Measurements from ENCODE around the gene KRTAP13-4. TPM values are rescaled to one million over a fixed set of nuclear protein-coding genes. Genes with fewer than 3 reads are reported as not detected.
A peak's percentile ranks its signal among the peaks of the same experiment; 100 is the strongest.

Gene KRTAP13-4
- polyA plus RNA-seq, 1 of the 3 experiments (the other 2 are of a cell fraction) = not detected

DNA sequence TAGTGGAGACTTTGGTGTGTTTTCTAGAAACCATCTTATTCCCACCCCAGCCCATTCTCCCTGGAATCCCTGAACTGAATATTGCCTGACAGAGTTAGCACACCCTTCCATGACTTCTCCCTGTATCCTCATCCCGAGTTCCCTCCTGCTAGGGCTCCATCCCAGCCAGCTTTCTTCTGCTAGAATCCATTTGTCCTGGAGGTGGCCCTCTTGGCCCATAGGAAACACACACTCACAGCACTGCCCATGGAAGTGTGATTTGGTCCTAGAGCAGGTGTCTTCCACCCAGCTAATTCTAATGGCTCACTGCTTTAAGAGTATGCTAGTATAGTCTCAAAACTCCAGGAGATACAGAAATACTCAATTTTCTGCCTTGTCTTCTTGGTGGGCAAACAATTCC is 14.2 kb downstream of the KRTAP13-4 start:
- Histone ChIP-seq H2AFZ (ENCODE audit: low read depth) (no peak overlapping the region), H4K20me1 (ENCODE audit: insufficient read depth) (no peaks in the 10 kb centered on the region), H3K4me2 (no peak overlapping the region), H3K79me2 (ENCODE audit: insufficient read depth) (no peaks in the 10 kb centered on the region), H3K27ac (ENCODE audit: low read depth in 2 of 2, low read length in 1 of 2) (no peak overlapping the region), H3K4me3 (ENCODE audit: low read depth in 2 of 2, low read length in 1 of 2) (no peak overlapping the region), H3F3A (replicated peaks; ENCODE audit: insufficient read depth) (no peaks in the 10 kb centered on the region), H3K36me3 (replicated peaks in 1 of 2; ENCODE audit: control insufficient read depth in 1 of 2, insufficient read depth in 2 of 2, low read length in 1 of 2) (no peaks in the 10 kb centered on the region), H3K9ac (no peak overlapping the region), H3K27me3 (ENCODE audit: insufficient read depth) (peaks cover 5% of the 10 kb centered on the region; the same call in 1 of the 2 replicates), H3K9me3 (no peaks in the 10 kb centered on the region), H3K4me1 (ENCODE audit: control insufficient read depth in 1 of 2, insufficient read depth in 2 of 2, low read depth in 1 of 2, low read length in 1 of 2) (no peaks in the 10 kb centered on the region), H3K9me2 (no peaks in the 10 kb centered on the region)
- POLR2A ChIA-PET = no interaction called here
- WGBS (ENCODE audit: low lambda C conversion rate) = 0% methylated on average over 1 of the region's 1 CpG
- no peak for DNase-seq
- CTCF ChIA-PET = interaction anchor here (1.5 kb wide), 1 partner anchor 59 kb away, joined by 5 read pairs; no protein-coding TSS in a partner anchor
- TF ChIP-seq CTCF (IDR thresholded peaks at IDR 0.05) = peak; percentile 26; the same call in 1 of the 2 replicates
- TF ChIP-seq CHD2 (IDR thresholded peaks at IDR 0.05; ENCODE audit: low read length, partially characterized antibody) = no peak
- TF ChIP-seq MEF2A (IDR thresholded peaks at IDR 0.05; ENCODE audit: borderline replicate concordance, low read depth) = no peak
- TF ChIP-seq NFIC (IDR thresholded peaks at IDR 0.05; ENCODE audit: borderline replicate concordance) = no peak
- TF ChIP-seq FOSL2 (IDR thresholded peaks at IDR 0.05; ENCODE audit: borderline replicate concordance, low read depth) = no peak
- TF ChIP-seq, protein P1, sequence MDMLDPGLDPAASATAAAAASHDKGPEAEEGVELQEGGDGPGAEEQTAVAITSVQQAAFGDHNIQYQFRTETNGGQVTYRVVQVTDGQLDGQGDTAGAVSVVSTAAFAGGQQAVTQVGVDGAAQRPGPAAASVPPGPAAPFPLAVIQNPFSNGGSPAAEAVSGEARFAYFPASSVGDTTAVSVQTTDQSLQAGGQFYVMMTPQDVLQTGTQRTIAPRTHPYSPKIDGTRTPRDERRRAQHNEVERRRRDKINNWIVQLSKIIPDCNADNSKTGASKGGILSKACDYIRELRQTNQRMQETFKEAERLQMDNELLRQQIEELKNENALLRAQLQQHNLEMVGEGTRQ (IDR thresholded peaks at IDR 0.05; ENCODE audit: borderline replicate concordance, low read depth, low read length) = no peak
- TF ChIP-seq, protein P2, sequence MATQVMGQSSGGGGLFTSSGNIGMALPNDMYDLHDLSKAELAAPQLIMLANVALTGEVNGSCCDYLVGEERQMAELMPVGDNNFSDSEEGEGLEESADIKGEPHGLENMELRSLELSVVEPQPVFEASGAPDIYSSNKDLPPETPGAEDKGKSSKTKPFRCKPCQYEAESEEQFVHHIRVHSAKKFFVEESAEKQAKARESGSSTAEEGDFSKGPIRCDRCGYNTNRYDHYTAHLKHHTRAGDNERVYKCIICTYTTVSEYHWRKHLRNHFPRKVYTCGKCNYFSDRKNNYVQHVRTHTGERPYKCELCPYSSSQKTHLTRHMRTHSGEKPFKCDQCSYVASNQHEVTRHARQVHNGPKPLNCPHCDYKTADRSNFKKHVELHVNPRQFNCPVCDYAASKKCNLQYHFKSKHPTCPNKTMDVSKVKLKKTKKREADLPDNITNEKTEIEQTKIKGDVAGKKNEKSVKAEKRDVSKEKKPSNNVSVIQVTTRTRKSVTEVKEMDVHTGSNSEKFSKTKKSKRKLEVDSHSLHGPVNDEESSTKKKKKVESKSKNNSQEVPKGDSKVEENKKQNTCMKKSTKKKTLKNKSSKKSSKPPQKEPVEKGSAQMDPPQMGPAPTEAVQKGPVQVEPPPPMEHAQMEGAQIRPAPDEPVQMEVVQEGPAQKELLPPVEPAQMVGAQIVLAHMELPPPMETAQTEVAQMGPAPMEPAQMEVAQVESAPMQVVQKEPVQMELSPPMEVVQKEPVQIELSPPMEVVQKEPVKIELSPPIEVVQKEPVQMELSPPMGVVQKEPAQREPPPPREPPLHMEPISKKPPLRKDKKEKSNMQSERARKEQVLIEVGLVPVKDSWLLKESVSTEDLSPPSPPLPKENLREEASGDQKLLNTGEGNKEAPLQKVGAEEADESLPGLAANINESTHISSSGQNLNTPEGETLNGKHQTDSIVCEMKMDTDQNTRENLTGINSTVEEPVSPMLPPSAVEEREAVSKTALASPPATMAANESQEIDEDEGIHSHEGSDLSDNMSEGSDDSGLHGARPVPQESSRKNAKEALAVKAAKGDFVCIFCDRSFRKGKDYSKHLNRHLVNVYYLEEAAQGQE (IDR thresholded peaks at IDR 0.05; ENCODE audit: low read depth, low read length) = no peak
- TF ChIP-seq SMC3 (IDR thresholded peaks at IDR 0.05; ENCODE audit: low read depth, low read length) = no peak

GRCh38 chr21:30447056-30447455 is 17.0 kb downstream of the KRTAP13-4 start:
- no peaks in the 10 kb centered on the region for H3K4me1 ChIP-seq (ENCODE audit: control insufficient read depth in 1 of 2, insufficient read depth in 2 of 2, low read depth in 1 of 2, low read length in 1 of 2)
- H3F3A ChIP-seq (replicated peaks; ENCODE audit: insufficient read depth) = no peaks in the 10 kb centered on the region
- DNase-seq = no peak
- ChIA-PET CTCF (interaction anchor here (1.4 kb wide), 1 partner anchor 13 kb away, joined by 6 read pairs; no protein-coding TSS in a partner anchor), POLR2A (no interaction called here)
- no peak overlapping the region for H3K9ac ChIP-seq
- WGBS (ENCODE audit: low lambda C conversion rate) = under 1% methylated on average over 4 of the region's 4 CpGs
- H3K36me3 ChIP-seq (replicated peaks in 1 of 2; ENCODE audit: control insufficient read depth in 1 of 2, insufficient read depth in 2 of 2, low read length in 1 of 2) = no peaks in the 10 kb centered on the region
- no peaks in the 10 kb centered on the region for H4K20me1 ChIP-seq (ENCODE audit: insufficient read depth)
- no peak overlapping the region for H2AFZ ChIP-seq (ENCODE audit: low read depth)
- no peak overlapping the region for H3K27ac ChIP-seq (ENCODE audit: low read depth in 2 of 2, low read length in 1 of 2)
- H3K9me2 ChIP-seq = no peaks in the 10 kb centered on the region
- H3K4me3 ChIP-seq (ENCODE audit: low read depth in 2 of 2, low read length in 1 of 2) = no peak overlapping the region
- H3K4me2 ChIP-seq = no peak overlapping the region
- H3K79me2 ChIP-seq (ENCODE audit: insufficient read depth) = no peaks in the 10 kb centered on the region
- H3K9me3 ChIP-seq = no peaks in the 10 kb centered on the region
- no peaks in the 10 kb centered on the region for H3K27me3 ChIP-seq (ENCODE audit: insufficient read depth)
- TF ChIP-seq ELF1 (IDR thresholded peaks at IDR 0.05) (no peak), GATA2 (CRISPR knock-in tag; IDR thresholded peaks at IDR 0.05) (no peak), POLR2AphosphoS5 (IDR thresholded peaks at IDR 0.05; ENCODE audit: low read depth, low read length) (no peak), IRF3 (IDR thresholded peaks at IDR 0.05; ENCODE audit: low read depth, low read length) (no peak), MXI1 (IDR thresholded peaks at IDR 0.05; ENCODE audit: low read depth, low read length) (no peak), FOXJ3 (CRISPR knock-in tag; IDR thresholded peaks at IDR 0.05) (no peak), FOXM1 (IDR thresholded peaks at IDR 0.05; ENCODE audit: low read depth) (no peak)
- TF ChIP-seq, protein P2 (IDR thresholded peaks at IDR 0.05; ENCODE audit: low read depth, low read length) = no peak
